ENCODE measurements around the gene FBH1.

GRCh38 chr10:5911670-5912069 is 21.6 kb downstream of the FBH1 start:
- no peak for TF ChIP-seq CTCF (IDR thresholded peaks at IDR 0.05)
- TF ChIP-seq POLR2A (IDR thresholded peaks at IDR 0.05) = no peak
